ENCODE data around the gene P2RX5.

- TF ChIP-seq CTCF (optimal IDR thresholded peaks at IDR 0.05 in 1 of 3, IDR thresholded peaks at IDR 0.05 in 1 of 3, conservative IDR thresholded peaks at IDR 0.05 in 1 of 3; ENCODE audit: extremely low read depth in 1 of 3, insufficient read depth in 2 of 3, low read length in 3 of 3) = no peak
- no peak for TF ChIP-seq EZH2 (IDR thresholded peaks at IDR 0.05; ENCODE audit: low read length)
Observed at GRCh38 chr17:3635474-3636153, 60.3 kb downstream of the P2RX5 start.

Data from keratinocyte (primary cell).